Lower leg skin (tissue), 3 donors: ENCODE results near the gene DNAH1.

Experiments used
- CTCF ChIP-seq, 3 donors: fragments of 450-650 bp; IDR thresholded peaks; one replicate each; pipeline ENCODE4 v1.5.1; 2016; ENCODE audit warnings: antibody characterized with exemption in 3 of 3, mild to moderate bottlenecking in 3 of 3, moderate library complexity in 2 of 3
- POLR2A ChIP-seq, 2 donors: fragments of 450-650 bp; IDR thresholded peaks; one replicate each; pipeline ENCODE4 v1.6.1; 2016 to 2017; ENCODE audit warnings: antibody characterized with exemption in 2 of 2, mild to moderate bottlenecking in 1 of 2, moderate library complexity in 1 of 2

GRCh38 chr3:52270252-52270754 lies 45.8 kb upstream of the DNAH1 start:
- TF ChIP-seq POLR2A (IDR thresholded peaks at IDR 0.05) = no peak
- no peak for TF ChIP-seq CTCF (IDR thresholded peaks at IDR 0.05)
